ENCODE data around the gene TTLL10. TPM values are rescaled to one million over a fixed set of nuclear protein-coding genes. Genes with fewer than 3 reads are reported as not detected.

The TTLL10 gene
- total RNA-seq, 1 experiment from 2014 or later, result 0.29 TPM

- Histone ChIP-seq H3K36me3 (ENCODE audit: control insufficient read depth, insufficient read depth, low read length) (peaks cover 2% of the 10 kb centered on the region; the same call in 1 of the 2 replicates), H3K4me3 (ENCODE audit: low read depth, low read length) (no peak overlapping the region), H3K9me3 (no peaks in the 10 kb centered on the region), H3K27me3 (replicated peaks; ENCODE audit: control insufficient read depth, insufficient read depth, low read length) (no peaks in the 10 kb centered on the region), H3K4me1 (peaks cover 8% of the 10 kb centered on the region)
- peaks cover 6% of the 10 kb centered on the region for H3K4me1 Mint-ChIP-seq (ENCODE audit: low read depth, unreplicated experiment)
- peaks cover 44% of the 10 kb centered on the region for H3K36me3 Mint-ChIP-seq (ENCODE audit: insufficient read depth, unreplicated experiment)
- H3K9me3 Mint-ChIP-seq (ENCODE audit: unreplicated experiment), result no peaks in the 10 kb centered on the region
- TF ChIP-seq CTCF (IDR thresholded peaks at IDR 0.05; ENCODE audit: insufficient read depth in 1 of 2, low read depth in 1 of 2, low read length in 1 of 2, severe bottlenecking in 1 of 2, unreplicated experiment in 1 of 2), result no peak
- BruUV-seq (replicated peaks), result no TSS peak
- CTCF ChIA-PET, result no interaction called here
- H3K4me3 Mint-ChIP-seq (ENCODE audit: unreplicated experiment), result no peak overlapping the region
- intact Hi-C loops (cut with micrococcal nuclease; ENCODE audit: unreplicated experiment), result no loop called here
- POLR2A ChIA-PET, result no interaction called here
- H3K27me3 Mint-ChIP-seq (ENCODE audit: insufficient read depth, unreplicated experiment), result no peaks in the 10 kb centered on the region
- no peak for DNase-seq
- H3K27ac Mint-ChIP-seq (ENCODE audit: unreplicated experiment), result no peak overlapping the region
Measured at GRCh38 chr1:1228596-1229321, 55.1 kb downstream of the TTLL10 start.

- H3K27ac Mint-ChIP-seq (ENCODE audit: unreplicated experiment), result peak overlapping the region; percentile 34
- BruUV-seq (replicated peaks), result no TSS peak
- ChIA-PET CTCF (no interaction called here), POLR2A (no interaction called here)
- Histone ChIP-seq H3K36me3 (ENCODE audit: control insufficient read depth, insufficient read depth, low read length) (peaks cover 2% of the 10 kb centered on the region; the same call in 1 of the 2 replicates), H3K27me3 (replicated peaks; ENCODE audit: control insufficient read depth, insufficient read depth, low read length) (no peaks in the 10 kb centered on the region), H3K4me1 (peaks cover 8% of the 10 kb centered on the region), H3K9me3 (no peaks in the 10 kb centered on the region), H3K4me3 (ENCODE audit: low read depth, low read length) (no peak overlapping the region)
- no peak for TF ChIP-seq CTCF (IDR thresholded peaks at IDR 0.05; ENCODE audit: insufficient read depth in 1 of 2, low read depth in 1 of 2, low read length in 1 of 2, severe bottlenecking in 1 of 2, unreplicated experiment in 1 of 2)
- DNase-seq, result no peak
- intact Hi-C loops (cut with micrococcal nuclease; ENCODE audit: unreplicated experiment), result loop anchor here (2.0 kb wide), 2 partner anchors 67 to 107 kb away; no protein-coding TSS in a partner anchor
- H3K27me3 Mint-ChIP-seq (ENCODE audit: insufficient read depth, unreplicated experiment), result no peaks in the 10 kb centered on the region
- H3K36me3 Mint-ChIP-seq (ENCODE audit: insufficient read depth, unreplicated experiment), result peaks cover 48% of the 10 kb centered on the region
- H3K4me1 Mint-ChIP-seq (ENCODE audit: low read depth, unreplicated experiment), result peaks cover 6% of the 10 kb centered on the region
- no peak overlapping the region for H3K4me3 Mint-ChIP-seq (ENCODE audit: unreplicated experiment)
- H3K9me3 Mint-ChIP-seq (ENCODE audit: unreplicated experiment), result no peaks in the 10 kb centered on the region
Measured at GRCh38 chr1:1229770-1230169, 56.1 kb downstream of the TTLL10 start.

- H3K9me3 Mint-ChIP-seq (ENCODE audit: unreplicated experiment), result no peaks in the 10 kb centered on the region
- BruUV-seq (replicated peaks), result TSS peak; percentile 86
- H3K36me3 Mint-ChIP-seq (ENCODE audit: insufficient read depth, unreplicated experiment), result peaks cover 39% of the 10 kb centered on the region
- no peaks in the 10 kb centered on the region for H3K27me3 ChIP-seq (replicated peaks; ENCODE audit: control insufficient read depth, insufficient read depth, low read length)
- peak overlapping the region; percentile 70 for H3K4me3 ChIP-seq (ENCODE audit: low read depth, low read length)
- H3K9me3 ChIP-seq, result no peaks in the 10 kb centered on the region
- no peaks in the 10 kb centered on the region for H3K27me3 Mint-ChIP-seq (ENCODE audit: insufficient read depth, unreplicated experiment)
- intact Hi-C loops (cut with micrococcal nuclease; ENCODE audit: unreplicated experiment), result loop anchor here (2.0 kb wide), 2 partner anchors 68 to 108 kb away; no protein-coding TSS in a partner anchor
- peak in 1 of 2 experiments; percentile 42 for TF ChIP-seq CTCF (IDR thresholded peaks at IDR 0.05; ENCODE audit: insufficient read depth in 1 of 2, low read depth in 1 of 2, low read length in 1 of 2, severe bottlenecking in 1 of 2, unreplicated experiment in 1 of 2)
- CTCF ChIA-PET, result interaction anchor here (0.6 to 1.2 kb wide), 5 partner anchors 66 to 275 kb away, joined by 3 to 8 read pairs (median 3); no protein-coding TSS in a partner anchor
- DNase-seq, result peak in 1 of 2 experiments; percentile 46
- H3K36me3 ChIP-seq (ENCODE audit: control insufficient read depth, insufficient read depth, low read length), result peaks cover 2% of the 10 kb centered on the region; the same call in 1 of the 2 replicates
- peak overlapping the region; percentile 83 for H3K27ac Mint-ChIP-seq (ENCODE audit: unreplicated experiment)
- POLR2A ChIA-PET, result interaction anchor here (0.5 to 0.9 kb wide), 4 partner anchors 43 to 106 kb away, joined by 4 to 7 read pairs (median 6); partner anchors contain the start of gene UBE2J2
- peak overlapping the region; percentile 85 for H3K4me3 Mint-ChIP-seq (ENCODE audit: unreplicated experiment)
- H3K4me1 Mint-ChIP-seq (ENCODE audit: low read depth, unreplicated experiment), result peaks cover 6% of the 10 kb centered on the region
- H3K4me1 ChIP-seq, result peaks cover 8% of the 10 kb centered on the region
Measured at GRCh38 chr1:1230656-1231399, 57.1 kb downstream of the TTLL10 start.

All from Caco-2 (cell line).